DMS53 (cell line): ENCODE results near the gene TNP1.

ENCODE experiments used
- DNase-seq: peaks from one replicate; lab custom pipeline; 2025; lab: John Stamatoyannopoulos, UW

Gene TNP1

DNA sequence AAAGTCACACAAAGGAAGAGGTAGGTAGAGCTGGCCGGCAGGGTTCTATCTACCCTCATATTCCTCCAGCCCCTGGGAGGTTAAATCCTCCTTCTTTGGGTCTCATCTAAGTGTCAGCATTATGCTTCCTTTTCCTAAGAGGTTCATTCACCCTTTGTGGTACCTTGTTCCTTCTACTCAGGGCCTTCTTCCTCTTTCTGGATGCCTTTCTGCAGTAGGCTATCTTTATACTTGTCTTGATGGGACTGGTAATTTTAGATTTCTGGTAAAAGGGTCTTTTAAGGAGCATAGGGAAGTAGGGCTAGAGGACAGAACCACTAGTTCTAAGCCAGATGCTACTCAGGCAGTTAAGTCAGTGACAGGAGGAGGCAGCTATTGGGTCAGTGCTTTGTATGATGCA lies 13.7 kb upstream of the TNP1 start:
- no peak for DNase-seq

DNA sequence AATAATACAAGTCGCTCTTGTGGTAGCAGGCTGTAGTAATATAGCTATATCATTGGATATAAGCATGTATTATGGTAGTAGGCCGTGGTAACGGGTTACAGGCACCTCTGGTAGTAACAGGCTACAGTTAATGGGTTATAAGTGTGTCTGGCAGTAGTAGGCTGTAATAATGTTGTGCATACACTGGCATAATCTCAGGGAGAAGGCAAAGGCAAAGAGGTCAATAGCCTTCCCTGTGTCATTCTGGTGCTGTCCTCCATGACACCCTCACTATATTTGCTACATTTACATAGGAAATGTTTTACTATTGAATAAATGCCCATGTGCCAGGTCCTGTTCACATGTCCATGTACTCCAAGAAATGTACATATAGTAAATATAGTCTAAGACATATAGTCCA lies 12.8 kb upstream of the TNP1 start:
- no peak for DNase-seq

DNA sequence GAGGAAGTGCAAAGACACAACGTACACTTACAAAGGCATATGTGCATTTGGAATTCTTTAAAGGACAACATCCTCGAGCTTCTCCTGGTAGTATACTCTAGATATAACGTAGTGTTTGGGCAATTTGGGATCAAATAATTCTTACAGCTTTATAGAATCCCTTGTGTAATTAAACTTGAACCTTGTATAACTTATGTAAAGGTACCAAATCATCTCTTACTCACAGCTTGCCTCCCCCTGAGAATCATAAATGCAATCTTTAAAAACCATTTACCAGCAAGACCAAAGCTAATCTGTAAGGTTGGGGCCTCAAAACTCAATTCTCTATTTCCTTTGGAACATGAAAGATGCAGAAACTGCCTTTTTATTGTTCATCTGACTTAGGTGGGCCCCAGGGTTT lies 12.2 kb upstream of the TNP1 start:
- DNase-seq: no peak

DNA sequence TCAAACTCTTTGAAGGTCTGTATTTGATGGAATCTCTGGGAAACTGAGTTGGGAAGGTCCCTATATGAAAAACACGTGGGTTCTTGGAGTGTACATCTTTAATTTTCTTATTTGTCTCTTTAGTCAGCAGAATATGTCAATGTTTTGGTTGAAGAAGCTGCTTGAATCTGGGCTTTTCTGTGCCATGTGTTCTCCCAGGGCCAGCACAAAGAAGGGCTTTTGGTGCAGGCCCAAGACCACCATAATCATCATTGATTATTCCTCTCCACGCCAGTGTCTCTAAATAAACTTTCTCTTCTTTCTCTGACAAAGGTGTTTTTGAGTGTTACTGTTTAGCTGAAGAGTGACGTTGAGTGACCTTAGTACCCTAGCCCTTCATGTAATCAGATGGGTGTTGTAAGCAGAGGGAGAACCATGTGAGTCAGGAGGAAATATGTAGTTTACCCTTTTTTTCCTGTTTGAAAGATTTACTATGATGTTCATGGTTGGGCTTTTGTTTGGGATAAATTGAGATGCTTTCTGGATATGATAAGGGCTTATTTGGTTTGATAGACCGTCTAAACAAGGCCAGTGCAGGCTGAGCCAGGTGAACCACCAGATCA lies 11.6 kb upstream of the TNP1 start:
- DNase-seq: no peak

DNA sequence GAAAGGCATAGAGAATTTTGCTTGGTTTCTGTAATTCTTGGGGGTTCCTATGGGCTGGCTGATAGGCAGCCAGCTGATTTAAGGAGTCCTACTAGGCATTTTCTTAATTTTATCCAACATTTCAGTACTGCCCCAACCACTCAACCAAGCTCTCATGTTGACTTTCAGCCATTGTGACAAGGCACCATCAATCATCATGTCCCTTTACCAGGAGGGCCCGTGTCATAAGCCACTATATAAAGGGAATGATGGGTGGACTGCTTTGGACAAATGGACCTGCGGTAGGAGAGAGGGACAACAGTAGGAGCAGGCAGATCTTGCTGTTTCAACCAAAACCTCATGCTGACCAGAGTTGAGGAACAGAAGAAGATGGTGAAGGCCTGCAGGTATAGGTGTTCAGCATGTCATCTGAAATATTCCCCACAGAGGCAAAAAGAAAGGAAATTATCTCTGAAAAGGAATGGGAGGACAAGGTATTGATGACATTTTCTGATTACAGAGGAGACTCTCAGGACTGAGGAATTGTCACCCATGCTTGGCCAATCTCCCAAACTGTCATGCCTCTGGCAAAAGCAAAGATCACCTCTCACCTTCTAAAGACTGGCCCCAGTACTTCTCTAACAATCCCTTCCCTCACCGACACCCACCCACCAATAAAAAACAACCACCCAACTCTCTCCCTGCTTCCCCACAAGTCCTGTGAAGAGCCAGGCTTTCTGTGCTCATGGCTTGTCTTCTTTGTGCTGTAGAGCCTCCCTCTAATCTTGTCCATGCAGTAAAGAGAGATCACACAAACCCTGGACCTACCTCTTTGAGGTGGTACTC lies 10.9 kb upstream of the TNP1 start:
- no peak for DNase-seq

DNA sequence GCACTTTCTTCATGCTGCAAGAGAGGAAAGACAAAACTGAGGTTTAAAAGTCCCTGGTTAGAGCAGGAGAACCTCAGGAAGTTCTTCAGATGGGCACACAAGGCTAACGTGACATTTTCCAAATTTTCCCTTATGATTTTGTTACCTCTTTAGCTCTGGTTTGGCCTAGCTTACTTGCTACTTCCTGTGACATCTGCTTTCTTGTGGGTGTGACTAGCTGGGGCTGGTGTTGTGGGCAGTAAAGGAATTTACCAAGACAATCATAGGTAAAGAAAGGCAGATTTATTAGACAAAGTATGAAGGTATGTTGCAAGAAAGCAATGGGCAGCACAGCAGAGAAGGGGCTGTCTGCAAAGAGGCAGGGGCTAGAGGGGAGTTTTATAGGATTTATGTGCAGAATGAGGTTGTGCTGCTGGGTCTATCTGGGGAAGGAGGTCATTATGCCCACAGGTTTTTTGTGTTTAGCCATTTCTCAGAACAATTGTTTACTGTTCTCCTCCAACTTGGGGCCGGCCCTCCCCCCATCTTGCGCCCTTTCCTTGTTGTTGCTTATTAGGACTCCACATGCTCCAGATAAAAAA lies 6.7 kb upstream of the TNP1 start:
- no peak for DNase-seq

DNA sequence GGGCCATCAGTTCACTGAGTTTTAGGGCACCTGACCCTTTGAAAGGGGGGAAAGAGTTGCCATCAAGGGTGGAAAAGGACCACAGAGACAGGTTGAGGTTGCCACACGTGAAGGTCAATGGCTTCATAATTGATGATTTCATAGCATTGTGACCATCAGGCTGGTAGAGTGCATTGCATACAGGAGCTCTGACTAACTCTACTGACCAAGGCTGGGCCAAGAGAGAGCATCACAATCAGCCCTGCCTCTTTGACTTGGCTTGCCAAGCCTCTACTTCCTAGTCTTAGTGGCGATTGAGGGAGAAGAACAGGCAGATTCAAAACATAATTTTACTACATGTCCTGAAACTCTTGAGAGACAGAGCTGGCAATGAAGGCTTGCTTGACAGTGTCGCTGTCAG lies 5.8 kb upstream of the TNP1 start:
- no peak for DNase-seq

DNA sequence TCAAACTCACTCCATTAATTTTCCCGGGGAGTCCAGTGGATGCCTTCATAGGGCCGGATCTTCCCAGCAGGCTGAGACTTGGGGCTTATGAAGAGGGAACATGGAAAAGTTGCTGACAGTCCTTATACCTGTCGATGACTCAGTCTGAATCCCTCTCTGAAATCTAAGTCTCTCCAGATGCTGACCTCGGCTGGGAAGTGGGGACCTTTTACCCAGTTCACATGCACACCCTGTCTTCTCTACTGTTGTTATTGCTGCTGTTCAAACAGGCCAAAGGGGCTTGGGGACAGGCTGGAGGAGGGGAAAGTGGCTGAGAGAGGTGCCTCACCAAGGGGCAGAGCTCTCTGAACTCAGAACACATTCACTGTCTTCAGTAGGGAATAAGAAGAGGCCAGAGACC lies 4.1 kb upstream of the TNP1 start:
- no peak for DNase-seq

DNA sequence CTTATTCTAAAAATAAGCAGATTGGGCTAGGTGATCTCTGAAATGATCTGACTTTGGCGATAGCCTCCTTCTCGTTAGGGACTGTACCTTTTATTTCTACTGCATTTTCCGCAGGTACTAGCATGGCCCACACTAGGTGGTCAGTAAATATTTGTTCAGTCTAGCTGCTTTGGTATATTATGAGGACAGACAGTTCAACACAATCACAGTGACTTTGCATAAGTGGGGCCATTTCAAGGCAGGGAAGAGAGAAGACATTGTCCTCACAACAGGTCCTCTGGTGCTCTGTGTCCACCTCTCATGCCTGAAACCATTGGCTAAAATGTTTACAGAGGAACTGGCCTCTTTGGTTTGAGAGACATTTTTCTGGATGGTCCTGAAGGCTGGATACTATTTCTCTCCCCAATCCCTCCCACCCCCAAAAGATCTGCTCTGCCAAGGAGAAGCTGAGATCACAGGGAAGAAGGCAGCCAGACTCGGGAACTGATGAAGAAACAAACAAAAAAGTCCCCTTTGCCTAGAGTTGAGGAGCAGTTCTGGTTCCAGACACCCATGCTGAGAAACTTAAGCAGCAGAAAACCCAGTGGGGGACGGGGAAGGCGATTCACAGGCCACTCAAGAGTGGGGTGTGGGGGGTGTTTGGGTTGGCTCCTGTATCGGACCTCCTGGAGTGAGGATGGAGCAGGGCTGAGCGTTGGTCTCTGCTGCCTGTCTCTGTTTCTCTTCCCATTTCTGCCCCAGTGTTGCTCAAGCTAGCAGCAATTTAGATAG lies 2.9 kb upstream of the TNP1 start:
- DNase-seq: peak; percentile 32

DNA sequence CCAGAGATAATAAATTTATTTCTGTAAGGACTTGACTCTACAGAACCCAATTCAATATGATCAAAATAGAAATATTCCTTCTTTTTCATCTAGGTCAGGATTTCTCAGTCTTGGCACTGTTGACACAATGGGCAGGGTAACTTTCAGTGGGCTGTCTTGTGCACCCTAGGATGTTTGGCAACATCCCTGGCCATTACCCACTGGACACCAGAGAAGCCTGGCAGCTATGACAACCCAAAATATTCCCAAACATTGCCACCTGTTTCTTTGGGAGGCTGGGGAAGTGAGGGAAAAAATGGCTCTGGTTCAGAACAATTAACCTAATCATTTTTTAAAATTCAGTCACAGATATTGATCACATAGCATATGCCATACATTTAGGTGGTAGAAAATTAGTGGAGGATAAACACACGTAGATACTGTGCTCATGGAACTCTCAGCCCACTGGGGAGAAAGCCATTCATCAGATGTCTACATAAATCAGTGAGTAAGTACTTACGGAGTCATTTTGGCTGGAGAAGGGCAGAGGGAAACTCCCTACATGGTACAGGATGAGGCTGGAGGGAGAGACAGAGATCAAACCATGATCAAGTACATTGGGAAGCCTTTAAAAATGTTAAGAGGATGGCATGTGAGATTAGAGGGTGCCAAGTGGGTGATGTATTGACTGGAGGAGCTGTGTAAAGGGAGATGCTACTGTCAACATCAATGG lies 718 bp upstream of the TNP1 start:
- no peak for DNase-seq

DNA sequence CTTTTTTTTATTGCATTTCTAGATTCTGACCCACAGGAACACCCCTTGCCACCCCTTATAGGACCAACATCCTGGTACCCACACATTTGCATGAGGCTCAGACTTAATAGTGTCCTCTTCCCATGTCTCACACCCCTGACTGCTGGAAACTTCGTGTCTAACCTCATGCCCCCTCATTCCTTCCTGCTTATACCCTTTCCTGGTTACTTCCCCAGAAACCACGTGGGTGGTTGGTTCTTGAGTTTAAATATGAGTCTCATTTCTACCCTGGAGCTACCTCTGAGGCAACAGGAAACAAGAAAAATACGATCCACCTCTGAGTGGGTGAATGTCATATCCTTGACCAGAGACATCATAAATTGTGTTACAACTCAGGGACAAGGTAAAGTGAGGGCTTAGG lies 1.6 kb downstream of the TNP1 start:
- no peak for DNase-seq

DNA sequence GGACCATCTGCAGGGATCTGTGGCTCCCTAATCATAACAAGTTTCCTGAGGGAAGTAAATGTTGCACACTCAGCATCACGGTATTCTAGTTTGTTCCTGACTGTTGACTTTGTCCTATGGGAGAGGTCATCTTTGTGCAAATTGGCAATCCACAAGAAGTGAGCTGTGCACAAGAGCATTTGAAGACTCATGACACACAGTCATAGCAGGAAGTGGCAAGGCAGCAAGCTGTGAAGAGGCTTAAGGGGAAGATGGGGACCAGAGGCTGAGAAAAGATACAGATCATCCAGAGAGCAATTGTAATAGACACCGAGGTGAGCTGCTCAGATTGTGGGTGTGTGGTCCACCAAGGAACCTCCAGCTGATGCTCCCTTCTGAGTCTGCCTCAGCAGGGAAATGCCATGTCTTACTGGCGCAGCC lies 2.7 kb downstream of the TNP1 start:
- DNase-seq: peak; percentile 20

DNA sequence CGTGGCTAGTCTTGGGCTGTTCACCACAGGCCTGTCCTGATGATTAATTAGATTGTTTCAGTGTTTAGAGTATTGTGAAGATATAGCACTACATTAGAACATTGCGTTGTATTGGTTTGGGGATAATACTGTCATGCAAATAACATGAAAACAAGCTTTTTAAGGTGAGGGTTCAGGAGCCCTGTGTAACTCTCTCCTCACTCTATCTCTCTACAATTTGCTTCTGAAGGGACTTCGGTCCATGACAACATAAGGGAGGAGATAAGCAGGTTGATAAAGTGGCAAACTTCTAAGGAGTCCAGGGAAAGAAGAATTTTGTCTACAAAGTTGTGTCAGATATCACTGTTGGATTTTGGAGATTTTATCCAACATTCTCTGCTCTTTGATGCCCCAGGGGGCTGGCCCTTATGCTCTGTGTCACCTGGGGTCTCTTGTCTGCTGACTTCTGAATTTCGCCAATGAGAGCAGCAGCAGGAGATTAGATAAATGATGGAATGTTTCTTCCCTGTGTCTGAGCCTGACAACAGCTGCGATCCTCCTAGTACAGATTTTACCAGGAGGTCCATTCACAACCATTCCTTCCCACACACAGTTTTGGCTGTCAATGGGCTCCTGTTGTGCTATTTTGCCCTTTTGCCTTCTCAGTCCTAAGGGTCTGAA lies 3.3 kb downstream of the TNP1 start:
- no peak for DNase-seq

DNA sequence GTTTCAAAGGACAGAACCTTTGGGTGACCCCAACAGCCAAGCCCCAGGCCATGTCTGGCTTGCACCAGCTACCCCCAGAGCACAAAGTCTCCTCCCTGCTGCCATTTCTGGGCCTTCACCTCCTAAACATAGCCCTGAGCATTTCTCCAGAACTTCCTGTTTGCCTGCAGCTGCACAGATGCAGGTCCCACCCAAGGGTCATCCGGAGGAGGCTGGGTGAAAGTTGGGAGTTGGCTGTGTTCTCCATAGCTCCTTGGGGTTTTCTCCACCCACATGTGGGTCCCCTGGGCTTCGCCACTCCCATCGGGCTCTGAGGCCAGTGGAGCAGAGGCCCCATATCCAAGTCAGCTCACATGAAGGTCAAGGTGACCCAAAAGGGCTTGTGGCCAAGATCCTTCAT lies 4.3 kb downstream of the TNP1 start:
- DNase-seq: no peak

DNA sequence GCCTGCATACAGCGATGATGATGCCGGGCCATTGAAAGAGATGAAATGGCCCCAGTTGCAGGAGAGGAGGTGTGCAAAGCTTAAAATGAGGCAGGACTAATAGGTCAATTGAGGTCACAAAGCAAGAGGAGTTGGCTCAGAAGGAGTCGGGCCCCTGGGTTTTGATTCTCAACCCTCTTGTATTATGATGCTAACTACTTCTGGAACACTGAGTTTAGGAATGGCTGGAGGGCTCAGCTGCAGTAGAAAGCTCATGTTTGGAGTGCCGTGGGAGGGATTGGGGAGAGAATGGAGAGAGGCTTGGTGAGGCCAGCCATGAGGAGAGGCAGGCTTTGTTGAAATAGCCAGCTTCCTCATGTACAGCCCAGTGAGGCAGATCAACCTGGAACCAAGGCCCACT lies 4.8 kb downstream of the TNP1 start:
- no peak for DNase-seq

DNA sequence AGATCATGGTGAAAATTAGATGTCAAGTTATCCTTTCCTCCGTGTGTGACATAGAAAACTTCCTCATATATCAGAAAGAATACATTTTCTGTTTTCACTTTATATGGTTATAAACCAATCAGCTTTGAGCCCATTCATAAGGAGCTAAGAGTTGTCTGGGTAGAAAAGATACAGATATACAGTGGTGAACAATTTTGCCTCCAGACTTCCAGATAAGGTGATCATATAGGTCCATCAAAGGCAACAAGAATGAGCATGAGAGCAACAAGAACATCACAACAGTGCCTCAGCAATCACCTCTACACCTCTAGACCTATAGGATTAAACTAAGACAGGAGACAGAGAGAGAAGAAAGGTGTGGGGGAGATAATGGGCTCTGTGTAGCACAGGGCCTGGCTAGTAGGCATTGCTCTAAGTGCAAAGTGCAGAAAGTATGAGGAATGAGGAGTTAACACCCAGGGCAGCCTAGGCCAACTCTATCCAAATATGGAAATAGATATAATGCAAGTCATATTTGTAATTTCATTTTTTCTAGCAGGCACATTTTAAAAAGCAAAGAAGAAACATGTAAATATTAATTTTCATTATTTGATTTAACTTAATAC lies 8.3 kb downstream of the TNP1 start:
- DNase-seq: no peak

DNA sequence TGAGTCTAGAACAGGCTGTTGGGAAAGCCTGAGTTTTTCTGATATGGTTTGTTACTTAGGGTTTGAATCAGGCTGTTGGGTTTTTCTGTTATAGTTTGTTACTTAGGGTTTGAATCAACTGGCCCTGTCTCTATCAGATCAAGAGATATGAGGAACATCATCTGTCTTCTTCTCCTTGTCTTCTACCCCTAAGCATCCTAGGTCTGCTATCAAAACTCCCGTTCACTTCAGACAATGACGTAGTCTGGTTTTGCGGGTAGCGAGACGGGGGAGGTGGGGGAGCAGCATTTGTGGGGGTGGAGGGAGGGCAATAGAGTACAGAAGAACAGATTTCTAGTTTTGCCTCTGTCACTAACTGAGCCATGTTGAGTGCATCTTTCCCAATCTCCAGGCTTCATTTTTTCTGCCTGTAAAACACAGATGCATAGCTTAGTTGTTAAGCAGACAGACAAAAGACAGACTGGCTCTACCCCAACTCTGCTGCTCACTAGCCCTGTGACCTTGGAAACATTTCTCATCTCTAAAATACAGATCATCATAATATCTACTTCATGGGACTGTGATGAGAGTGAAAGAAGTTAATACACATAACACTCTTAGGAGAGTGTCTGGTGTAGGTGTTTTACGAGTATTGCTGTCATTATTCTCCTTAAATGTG lies 9.1 kb downstream of the TNP1 start:
- no peak for DNase-seq

DNA sequence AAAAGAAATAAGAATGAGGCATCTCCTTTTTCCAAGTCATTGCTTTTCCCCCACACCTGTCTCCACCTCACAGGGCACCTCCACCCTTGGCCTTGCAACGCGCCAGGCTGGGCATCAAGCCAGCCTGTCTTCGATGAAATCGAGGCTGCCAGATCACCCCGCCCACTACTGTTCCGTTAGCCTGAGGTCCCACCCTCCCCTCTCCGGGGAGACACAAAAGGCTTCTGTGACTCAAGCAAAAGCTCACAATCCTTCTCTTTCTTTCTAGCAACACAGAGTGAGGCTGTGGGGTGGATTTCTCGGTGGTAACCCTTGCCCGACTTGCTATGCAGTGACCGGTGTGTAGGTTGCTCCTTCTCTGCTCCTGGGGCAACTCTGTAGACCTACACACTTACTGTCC lies 9.9 kb downstream of the TNP1 start:
- DNase-seq: no peak

DNA sequence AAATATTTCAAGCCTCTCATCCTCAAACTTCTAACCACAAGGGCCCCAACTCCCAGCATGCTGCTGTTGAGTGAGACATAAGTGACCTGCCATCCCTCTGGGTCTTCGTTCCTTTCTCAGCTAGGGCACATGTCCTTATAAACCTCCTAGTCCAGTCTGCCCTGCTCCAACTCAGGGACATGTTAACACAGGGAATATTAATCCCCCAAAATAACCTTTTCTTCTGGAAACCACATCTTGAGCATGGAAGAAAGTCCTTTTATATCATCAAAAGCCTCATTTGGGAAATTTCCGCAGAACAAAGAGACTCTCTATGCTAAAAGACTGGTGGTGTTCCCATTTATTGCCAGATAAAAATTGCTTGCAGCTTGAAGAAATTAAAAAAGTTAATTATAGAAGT lies 14.4 kb downstream of the TNP1 start:
- no peak for DNase-seq

DNA sequence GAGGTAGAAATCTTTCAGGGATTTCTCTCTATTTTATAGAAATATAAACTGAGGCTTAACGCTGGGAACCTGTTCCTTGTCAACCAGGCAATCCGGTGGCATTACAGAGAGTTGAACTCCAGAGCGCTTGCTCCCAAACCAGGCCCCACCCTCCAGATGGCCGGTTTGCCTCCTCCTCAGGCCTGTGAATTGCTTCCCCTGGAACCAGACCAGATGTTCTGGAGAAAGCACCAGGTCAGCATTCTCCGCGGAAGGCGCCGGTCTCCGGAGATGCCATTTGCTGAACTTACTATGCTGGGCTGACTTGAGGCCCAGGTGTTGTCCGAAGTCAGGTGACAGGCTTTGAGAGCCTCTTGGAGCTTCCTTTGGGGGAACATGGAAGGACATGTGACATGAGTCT lies 17.2 kb downstream of the TNP1 start:
- DNase-seq: no peak

DNA sequence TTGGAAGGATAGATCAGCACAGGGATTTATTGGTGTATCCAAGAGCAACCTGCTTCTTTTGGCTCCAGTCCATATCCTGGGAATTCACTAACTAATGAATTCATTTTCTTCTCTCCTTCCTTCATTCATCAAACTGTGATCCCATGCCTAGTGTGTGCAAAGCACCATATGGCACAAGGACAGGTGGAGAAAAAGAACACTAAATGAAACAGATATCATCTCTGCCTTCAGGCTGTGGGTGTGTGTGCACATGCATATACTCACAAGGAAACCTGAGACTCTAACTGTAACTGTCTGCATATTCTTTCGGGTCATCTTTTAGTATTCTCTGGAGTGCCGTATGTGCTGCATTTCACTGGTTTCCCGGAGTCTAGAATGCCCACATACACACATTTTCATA lies 20.2 kb downstream of the TNP1 start:
- DNase-seq: no peak
